22Rv1 (cell line): Measurements from ENCODE around the gene NUB1.

ENCODE experiments used
- CTCF ChIP-seq: fragments of 450-650 bp; IDR thresholded peaks from 2 replicates; pipeline ENCODE4 v1.5.1; 2017; ENCODE audit warnings: mild to moderate bottlenecking
- ZFX ChIP-seq: fragments of 450-650 bp; IDR thresholded peaks from 2 replicates; pipeline ENCODE4 v1.6.1; 2017; ENCODE audit warnings: antibody characterized with exemption, borderline replicate concordance

- TF ChIP-seq CTCF: no peak
- TF ChIP-seq ZFX: no peak
Observed at GRCh38 chr7:151395036-151395367, 53.4 kb downstream of the NUB1 start.
